Measurements from ENCODE around the gene PHIP.

DNA sequence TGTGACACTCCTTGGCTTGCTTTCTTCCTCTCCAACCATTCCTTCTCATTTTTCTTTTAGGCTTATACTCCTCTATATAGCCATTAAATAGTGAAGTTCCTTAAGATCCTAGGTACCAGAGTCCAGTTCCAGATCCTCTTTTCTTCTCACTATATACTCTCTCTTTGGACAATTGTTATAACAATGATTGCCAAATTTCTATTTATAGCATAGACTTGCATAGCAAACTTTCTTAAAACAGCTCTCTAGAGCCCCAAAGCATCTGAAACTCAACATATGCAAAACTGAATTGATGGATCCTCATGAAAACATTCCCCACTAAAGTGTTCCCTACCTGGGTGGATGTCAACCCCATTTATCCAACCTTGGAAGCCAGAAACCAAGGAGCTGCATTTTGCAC is 13.4 kb downstream of the PHIP start:
- no peak for TF ChIP-seq POLR2A (IDR thresholded peaks at IDR 0.05; ENCODE audit: low read length)
- no peak for TF ChIP-seq GATA1 (IDR thresholded peaks at IDR 0.05; ENCODE audit: low read depth, low read length)
